ENCODE results near the gene ACKR2.
A peak's percentile ranks its signal among the peaks of the same experiment; 100 is the strongest.
"Not testable (repeated sequence)": the region's sequence is repeated elsewhere in the genome, so short reads cannot be mapped to it uniquely, and the experiment has no call there.

The ACKR2 gene

GRCh38 chr3:42801784-42802183, 7.5 kb upstream of the ACKR2 start:
- no peak for DNase-seq

GRCh38 chr3:42802876-42803413, 6.3 kb upstream of the ACKR2 start:
- no peak for DNase-seq

DNA sequence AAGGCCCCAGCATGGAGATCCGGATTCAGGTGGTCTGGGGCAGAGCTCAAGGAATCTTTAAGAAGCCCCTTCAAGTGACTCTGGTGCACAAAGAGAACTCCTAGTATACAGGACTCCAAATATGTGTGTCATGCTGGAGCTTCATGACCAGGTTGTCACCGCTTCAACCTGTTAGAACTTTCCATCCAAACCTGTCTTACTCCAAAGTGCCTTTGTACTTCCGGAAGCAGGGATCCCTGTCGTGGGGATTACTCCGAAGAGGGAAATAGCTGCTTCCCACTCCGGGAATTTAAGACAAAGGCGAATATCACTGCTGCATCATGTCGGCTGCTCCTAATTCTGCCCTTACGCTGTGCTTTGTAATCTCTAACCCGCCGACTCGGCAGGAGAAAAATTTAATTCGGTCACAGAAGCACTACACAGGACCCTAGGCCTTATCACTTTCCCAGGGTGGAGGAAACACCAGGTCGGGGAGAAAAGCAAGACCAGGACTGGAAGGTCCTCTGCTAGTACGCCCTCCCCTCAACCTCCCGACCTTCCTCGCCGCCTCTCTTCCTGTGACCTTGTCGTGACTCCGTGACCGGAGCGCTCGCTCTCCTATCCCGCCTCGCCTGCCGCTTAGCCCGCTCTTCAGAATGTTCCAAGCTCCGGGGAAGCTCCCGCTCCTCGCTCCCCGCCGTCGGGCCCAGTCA, 5.7 kb upstream of the ACKR2 start:
- DNase-seq = no peak

DNA sequence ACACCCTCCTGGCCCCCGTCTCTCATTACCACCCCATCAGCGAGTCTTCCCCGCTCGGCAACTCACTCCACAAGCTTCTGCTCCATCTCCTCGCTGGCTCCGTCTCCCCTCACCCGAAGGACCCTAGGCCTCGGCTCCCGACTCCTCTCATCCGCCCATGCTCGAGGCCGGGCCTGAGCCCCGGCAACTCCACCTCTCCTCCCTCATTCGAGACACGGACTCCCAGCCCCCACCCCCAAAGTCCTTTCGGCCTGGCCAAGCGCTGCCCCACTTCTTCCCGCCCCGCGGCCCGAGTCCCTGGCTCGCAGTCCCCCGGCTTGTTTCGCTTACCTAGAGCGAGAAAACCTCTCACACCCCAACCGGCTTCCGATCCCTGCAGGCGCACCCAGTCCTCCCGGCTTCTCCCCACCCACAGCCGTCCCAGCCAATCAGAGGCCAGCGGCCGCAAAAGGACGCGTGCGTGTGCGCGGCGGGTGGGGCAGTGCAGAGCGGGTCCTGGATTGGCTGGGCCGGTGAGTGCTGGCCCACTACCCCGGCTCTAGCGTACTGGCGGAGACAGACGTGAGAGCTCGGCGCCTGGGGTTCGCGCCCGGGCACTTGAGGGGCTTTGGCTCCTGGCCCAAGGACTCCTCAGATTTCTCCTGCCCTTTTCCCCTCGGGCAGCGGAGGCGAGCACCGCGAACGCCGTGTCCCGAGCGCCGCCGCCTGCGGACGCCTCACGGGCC, 5.0 kb upstream of the ACKR2 start, which contains the start of gene HIGD1A:
Gene HIGD1A, minus strand, starts transcription at position 385 of the 725 bp plus-strand sequence. CDS start 10,237 bp downstream, outside the sequence.
- peak; percentile 94 for DNase-seq

DNA sequence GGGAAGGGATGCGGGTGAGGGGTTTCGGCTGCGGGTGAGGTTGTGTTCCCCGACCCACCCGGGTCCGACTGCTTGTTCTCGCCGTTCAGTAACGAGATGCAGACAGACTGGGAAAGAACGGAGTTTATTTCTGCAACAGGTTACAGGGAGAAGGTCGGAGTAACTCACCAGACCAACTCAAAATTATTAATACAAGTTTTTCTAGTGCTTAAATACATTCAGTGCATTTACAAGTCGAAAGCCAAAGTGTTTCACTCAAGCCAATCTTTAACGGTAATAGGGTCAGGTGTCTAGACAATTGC, 4.5 kb upstream of the ACKR2 start:
- no peak for DNase-seq

- DNase-seq = no peak
Measured at GRCh38 chr3:42805141-42805821, 4.0 kb upstream of the ACKR2 start.

DNA sequence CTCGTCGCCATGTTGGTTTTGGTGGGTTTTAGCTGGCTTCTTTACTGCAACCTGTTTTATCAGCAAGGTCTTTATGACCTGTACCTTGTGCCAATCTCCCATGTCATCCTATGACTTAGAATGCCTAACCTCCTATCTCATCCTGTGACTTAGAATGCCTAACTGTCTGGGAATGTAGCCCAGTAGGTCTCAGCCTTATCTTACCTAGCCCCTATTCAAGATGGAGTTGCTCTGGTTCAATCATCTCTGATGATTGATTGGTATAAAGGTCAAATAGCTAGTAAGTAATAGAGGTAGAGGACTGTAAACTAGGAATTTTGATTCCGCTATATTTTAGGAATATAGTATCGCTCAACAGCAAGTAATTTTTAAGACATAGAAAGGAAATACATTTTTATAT, 1.3 kb upstream of the ACKR2 start:
- DNase-seq = no peak

- DNase-seq = not testable (repeated sequence)
Measured at GRCh38 chr3:42810706-42811105, 1.5 kb downstream of the ACKR2 start.

DNA sequence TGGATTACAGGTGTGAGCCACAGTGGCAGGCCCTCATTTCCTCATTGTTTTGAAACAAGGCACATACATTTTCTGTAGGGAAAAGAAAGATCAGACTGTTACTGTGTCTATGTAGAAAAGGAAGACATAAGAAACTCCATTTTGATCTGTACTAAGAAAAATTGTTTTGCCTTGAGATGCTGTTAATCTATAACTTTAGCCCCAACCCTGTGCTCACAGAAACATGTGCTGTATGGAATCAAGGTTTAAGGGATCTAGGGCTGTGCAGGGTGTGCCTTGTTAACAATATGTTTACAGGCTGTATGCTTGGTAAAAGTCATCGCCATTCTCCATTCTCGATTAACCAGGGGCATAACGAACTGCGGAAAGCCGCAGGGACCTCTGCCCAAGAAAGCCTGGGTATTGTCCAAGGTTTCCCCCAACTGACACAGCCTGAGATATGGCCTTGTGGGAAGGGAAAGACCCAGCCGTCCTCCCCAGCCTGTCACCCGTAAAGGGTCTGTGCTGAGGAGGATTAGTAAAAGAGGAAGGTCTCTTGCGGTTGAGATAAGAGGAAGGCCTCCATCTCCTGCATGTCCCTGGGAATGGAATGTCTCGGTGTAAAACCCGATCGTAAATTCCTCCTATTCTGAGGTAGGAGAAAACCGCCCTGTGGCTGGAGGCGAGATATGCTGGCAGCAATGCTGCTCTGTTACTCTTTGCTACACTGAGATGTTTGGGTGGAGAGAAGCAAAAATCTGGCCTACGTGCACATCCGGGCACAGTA, 2.1 kb downstream of the ACKR2 start:
- DNase-seq = not testable (repeated sequence)

DNA sequence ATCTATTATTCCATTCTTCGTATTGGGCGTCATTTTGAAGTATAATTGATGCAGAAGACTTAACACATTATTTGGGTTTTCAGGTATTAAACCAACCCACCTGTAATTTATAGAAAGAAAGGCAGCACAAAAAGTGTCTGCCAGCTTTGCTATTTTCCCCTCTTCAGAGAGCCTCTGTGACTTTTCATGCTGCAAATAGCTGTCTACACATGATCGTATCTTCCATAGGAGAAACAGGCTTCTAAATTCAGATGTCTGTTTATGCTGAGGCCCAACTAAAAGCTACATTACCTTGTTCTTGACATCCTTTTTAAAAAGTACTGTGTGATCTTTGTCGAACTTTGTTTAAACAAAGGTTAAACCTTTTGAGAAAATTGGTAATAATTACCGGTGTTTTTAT, 5.0 kb downstream of the ACKR2 start:
- no peak for DNase-seq

- DNase-seq = no peak
Measured at GRCh38 chr3:42814914-42815507, 5.8 kb downstream of the ACKR2 start.

DNA sequence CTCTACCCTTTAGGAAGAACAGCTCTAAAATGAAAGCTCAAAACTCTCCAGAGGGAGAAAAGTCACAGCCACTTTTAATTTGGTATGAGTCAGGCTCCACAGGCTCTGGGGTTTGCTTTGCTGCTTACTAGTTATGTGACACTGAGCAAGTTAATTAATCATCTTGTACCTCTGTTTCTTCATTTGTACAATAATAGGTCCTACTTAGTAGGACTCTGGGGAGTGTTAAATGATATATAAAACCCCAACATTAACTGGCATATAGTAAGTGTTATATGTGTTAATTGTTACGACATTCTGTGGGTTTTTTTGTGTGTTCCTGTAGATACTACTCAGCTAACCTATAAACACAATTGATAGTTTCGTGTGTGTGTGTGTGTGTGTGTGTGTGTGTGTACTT, 6.6 kb downstream of the ACKR2 start:
- DNase-seq = no peak

DNA sequence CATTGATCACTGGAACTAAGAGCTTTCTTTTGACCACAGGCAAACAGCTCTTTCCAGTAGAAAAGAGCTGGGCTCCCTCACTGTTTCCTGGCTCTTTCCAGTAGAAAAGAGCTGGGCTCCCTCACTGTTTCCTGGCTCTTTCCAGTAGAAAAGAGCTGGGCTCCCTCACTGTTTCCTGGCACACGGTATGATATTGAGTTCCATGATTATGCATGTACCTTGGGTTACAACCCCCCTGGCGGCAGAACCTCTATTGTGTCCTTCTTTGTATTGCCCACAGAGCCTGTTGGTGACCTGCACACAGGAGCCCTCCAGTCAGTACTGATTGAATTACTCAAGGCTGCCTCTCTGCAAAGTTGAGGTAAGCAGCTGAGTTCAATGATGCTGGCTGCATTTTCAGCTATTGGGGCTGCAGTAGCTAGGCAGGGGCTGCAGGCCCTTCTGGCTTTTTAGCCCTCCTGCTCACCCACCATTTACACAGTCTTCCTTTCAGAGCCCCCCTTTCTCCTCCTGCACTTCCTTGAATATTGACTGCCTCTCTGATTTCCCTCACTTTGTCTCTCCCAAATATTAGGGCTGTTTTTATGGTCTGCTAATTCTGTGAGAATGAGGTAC, 10.2 kb downstream of the ACKR2 start:
- DNase-seq = no peak

GRCh38 chr3:42820746-42821051, 11.5 kb downstream of the ACKR2 start:
- DNase-seq = no peak

DNA sequence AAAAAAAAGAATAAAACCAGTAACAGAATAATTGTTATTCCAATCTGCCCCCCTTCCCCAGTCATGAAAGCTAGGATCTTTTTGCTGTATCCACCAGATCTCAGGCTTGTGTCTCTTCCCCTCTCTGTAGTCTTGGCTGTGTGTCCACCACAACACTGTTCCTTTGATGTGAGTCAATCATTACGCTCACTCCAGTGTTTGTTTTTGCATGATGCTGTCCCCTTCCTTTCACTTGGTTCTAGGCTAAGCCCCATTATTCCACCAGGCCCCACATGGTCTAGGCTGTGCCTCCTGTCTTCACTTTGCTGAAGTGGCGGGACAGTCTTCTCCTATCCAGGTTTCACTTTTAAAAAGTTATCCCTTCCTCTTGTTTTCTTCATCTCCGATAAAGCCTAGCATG, 13.6 kb downstream of the ACKR2 start:
- DNase-seq = no peak

DNA sequence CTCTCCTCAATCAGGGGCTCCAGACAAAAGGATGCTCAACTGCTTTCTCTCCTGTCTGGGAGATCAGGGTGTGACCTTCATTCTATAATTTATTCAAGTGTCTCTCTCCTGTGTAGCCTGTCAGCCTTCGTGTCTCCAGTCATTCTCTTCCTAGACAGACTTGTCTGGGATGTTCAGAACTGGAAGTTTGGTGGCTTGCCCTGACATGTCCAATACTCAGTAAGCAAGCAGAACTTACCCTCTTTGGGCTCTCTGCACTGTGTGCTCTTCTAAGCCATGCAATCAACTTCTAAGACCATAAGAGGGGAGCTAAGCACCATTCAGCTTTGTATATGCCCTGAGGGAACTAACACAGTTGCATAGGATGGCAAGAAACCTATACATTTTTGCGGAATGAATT, 14.1 kb downstream of the ACKR2 start:
- no peak for DNase-seq

DNA sequence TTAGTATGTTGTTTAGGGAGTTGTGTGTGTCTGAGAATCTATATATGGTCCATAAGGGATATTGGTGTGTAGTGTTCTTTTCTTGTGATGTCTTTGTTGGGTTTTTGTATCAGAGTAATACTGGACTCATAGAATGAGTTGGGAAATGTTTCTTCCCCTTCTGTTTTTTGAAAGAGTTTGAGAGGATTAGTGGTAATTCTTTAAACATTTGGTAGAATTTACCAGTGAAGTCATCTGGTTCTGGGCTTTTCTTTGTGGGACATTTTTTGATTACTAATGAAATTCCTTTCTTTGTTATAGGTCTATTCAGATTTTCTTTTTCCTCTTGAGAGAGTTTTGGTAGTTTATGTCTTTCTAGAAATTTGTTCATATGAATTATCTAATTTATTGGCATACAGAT, 16.9 kb downstream of the ACKR2 start:
- DNase-seq = no peak

DNA sequence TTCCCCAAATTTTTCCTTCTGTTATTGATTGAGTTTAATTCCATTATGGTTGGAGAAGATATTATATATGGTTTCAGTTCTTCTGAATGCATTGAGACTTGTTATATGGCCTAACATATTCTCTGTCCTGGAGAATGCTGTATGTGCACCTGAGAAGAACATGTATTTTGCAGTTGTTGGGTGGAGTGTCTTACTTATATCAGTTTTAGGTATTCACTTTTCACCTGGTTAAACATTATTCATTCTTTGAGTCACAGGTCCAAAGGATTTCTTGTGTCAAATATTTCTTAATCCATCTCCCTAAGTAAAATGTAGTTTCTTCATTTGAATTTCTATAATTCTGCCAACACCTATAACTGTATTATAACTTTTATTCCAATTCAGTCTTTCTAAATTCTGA, 17.8 kb downstream of the ACKR2 start:
- DNase-seq = no peak

- no peak for DNase-seq
Measured at GRCh38 chr3:42827654-42828053, 18.4 kb downstream of the ACKR2 start.

DNA sequence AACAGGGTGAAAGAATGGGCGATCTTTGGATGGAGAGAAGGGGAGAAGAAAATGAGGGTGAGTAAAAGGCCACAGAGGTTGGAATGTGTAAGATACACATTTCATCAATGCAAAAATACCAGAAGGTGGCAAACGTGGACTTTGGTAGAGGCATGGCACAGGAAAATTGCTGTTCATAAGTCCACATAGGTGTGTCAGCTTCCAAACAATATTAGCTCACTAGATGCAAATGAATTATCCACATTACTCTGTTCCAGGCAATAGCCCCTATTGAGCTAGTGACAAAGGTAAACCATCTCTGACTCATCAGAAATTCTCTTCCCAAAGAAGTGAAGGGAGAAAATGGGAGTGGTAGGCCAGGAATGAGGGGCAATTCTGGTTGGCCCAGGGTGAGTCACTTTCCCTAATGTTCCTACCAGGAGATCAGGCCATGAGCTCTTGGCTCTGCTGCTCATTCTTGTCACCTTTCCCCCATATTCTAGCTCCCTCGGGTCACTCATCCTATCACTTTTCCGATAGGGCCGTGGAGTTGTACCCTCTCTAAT, 19.9 kb downstream of the ACKR2 start:
- DNase-seq = no peak

GRCh38 chr3:42829628-42830436, 20.6 kb downstream of the ACKR2 start:
- no peak for DNase-seq
